Measurements from ENCODE around the gene TMEM244.
"Not testable (repeated sequence)": the region's sequence is repeated elsewhere in the genome, so short reads cannot be mapped to it uniquely, and the experiment has no call there.

TMEM244 gene

DNA sequence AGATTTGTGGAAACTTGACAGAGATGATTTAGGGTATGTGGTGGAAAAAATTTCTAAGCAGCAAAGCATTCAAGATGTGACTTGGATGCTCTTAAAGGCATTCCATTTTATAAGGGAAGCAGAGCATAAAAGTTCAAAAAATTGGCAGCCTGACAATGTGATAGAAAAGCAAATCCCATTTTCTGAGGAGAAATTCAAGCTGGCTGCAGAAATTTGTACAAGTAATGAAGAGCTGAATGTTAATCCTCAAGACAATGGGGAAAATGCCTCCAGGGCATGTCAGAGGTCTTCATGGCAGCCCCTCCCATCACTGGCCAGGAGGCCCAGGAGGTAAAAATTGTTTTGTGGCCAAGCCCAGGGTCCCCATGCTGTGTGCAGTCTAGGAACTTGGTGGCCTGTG, 58.2 kb downstream of the TMEM244 start:
- not testable (repeated sequence) for DNase-seq

DNA sequence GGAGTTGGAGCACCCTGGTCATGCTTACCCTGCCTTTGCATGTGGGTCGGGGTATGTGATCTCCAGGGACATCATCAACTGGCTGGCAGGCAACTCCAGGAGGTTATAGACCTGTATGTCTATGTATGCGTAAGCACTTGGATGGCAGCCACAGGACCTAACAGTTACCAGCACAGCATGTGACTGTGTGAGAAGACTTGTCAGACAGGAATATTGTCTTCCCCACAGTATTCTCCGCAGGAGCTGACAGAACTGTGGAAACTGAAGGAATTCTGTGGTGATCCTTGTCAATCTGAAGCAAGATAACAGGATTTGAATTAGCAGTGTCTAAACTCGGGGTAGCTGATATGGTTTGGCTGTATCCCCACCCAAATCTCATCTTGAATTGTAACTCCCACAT, 59.2 kb downstream of the TMEM244 start:
- no peak for DNase-seq

DNA sequence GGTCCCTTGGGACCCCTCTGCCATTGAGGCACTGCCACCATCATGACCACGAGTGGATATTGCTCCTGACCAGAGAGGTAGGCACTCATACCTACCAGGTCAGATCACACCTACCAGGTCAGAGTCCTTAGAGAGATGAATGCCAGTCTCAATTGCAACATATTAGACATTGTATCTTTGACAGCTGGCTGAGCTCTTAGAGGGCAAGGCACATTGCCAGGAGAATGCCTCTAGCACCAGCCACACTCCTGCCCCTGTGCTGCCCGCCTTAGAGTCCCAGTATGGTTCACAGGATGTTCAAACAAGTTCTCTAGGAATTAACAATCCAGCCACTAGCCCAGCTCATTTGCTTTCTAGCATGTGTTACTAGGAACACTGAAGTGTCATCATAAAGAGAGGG, 65.9 kb downstream of the TMEM244 start:
- DNase-seq: no peak

DNA sequence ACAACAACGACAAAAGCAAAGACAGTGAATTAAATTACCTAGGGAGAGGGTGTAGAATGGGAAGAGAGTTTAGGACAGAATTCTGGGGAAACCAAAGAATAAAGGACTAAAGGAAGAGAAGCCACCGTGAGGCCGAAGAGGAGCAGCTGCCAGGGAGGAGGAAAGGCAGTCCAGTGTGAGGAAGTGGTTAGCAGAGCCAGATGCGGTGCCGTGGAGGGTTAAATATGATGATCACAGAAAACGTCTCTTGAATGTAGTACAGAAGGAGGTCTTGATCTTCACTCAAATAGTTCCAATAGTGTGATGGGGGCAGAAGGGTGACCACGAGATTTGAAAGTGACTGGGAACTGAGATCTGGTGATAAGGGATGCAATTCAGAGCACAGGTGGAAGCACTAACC, 67.7 kb downstream of the TMEM244 start:
- no peak for DNase-seq

DNA sequence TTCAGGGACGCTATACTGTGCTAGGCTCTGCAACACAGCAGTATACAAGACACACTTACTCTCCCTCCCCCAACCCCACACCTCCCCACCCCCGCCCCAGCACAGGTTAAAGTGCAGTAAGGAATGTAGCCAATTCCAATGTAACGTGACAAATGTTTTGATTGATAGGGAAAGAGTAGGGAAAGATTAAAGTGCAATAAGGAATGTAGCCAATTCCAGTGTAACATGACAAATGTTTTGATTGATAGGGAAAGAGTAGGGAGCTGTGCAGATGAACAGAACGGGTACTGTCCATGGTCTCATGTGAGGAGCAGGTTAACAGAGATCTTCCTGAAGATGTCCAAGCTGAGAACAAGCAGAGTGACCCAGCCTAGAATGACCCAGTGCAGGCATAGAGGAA, 69.1 kb downstream of the TMEM244 start:
- no peak for DNase-seq

DNA sequence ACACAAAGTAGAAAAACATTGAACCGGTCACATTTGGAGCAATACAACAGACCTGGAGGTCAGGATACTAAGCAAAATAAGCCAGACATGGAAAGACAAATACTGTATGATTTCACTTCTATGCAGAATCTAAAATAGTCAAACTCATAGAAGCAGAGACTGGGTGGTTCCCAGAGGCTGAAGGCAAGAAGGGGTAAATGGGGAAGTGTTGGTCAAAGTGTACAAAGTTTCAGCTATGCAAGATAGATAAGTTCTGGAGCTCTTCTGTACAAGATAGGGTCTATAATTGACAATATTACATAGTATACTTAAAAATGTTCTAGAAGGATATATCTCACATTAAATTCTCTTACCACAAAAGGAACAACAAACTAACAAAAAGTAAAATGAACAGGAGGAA, 70.3 kb downstream of the TMEM244 start:
- no peak for DNase-seq

DNA sequence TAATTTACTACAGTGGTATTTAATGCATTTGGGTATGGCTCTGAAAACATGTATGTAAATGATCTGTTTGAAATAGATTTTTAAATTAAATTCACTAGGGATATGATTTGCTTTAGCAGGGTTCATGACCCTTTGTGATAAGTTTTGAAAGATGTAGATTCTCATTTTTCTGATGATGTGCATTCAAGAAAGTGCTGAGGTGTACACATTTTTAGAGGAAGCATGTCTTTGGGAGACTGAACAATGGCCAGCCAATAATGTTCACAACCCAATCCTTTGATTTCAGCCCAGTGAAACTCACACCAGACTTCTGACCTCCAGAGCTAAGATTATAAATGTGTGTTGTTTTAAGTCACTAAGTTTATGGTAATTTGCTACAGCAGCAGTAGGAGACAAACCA, 71.1 kb downstream of the TMEM244 start:
- no peak for DNase-seq

DNA sequence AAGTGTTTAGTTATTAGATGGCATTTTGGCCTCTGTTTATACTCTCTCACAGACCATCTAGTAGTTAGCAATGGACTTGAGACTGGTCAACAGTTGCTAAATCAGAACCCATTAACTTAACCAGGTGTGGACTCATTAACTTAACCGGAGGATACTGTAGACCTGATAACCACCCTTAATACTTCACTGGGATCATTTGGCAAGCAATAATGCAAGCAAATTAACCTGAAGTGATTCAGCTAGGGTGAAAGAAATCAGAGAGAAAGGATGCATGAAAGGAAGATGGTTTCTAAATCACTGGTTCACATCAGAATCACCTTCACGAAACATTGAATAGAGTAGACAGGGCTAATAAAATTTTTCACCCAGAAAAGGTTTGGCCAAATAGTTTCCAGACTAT, 73.3 kb downstream of the TMEM244 start:
- DNase-seq: no peak

DNA sequence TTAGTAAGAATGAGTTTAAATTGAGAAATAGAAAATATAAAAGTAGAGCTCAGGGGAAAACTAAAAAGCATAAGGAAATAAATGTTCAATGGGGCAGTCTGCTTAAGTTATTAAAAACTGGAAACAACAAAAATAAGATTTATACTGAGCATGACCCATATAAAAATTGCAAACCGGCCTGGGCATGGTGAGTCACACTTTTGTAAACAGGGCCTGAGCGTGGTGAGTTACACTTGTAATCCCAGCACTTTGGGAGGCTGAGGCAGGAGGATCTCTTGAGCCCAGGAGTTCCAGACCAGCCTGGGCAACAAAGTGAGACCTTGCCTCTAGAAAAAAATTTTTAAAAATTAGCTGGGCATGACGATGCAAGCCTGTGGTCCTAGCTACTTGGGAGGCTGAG, 74.6 kb downstream of the TMEM244 start:
- DNase-seq: no peak

DNA sequence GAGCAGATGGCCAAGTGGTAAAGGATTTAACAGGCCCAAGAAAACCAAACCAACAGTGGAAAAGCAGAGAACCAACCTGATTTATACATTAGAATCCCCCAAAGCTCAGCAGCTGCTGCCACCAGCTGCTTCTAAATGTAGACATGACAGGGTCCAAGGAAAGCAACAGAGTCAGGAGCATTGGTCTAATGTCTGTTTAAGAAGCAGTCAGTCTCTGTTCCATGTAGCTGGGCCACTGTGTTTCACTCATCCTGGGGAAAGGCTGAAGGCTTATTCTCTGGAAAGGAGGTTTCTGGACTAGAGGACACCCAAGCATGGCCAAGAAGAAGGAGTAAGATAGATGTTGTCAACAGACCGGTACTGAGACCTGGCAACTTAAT, 75.4 kb downstream of the TMEM244 start:
- DNase-seq: peak; percentile 93

DNA sequence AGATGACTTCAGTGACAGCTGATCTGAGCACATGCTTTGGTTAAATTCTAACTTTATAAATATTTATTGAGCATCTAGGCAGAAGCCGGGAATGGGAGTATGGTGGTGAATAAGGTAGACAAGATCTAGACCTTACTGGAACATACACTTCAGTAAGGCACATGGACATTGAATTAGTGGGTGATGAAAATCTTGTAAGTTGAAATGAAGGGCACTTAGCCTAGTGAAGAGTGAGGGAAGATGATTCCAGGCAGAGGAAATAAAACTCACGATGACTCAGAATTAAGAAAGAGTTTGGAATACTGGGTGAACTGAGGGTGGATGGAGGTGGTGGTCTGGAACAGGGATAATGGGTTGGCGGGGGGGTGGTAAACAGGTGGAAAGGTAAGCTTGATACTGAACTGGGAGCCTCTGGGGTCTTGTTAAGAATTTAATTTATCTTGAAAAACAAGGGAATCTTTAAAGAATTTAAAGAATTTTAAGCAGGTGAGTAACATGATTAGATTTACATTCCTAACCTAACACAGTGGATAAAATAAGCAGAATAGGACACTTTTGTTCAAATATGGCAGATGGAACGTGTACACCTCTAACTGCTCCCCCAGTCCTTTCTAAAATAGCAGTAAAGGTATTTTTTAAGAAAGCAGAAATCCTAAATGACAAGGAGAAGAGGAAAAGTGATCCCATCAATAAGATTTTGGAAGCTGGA, 75.9 kb downstream of the TMEM244 start:
- peak; percentile 57 for DNase-seq

Measured in NCI-H82 (cell line).